Loucy (cell line): Measurements from ENCODE around the gene FAM107B.

Source experiments
- H2AFZ ChIP-seq: fragments of 200-600 bp; sonication (generic); 2 replicates; pipeline ENCODE4 v1.6.0; 2016; ENCODE audit warnings: antibody characterized with exemption, mild to moderate bottlenecking, low read length, moderate library complexity
- H3F3A ChIP-seq: fragments of 200-600 bp; 2 replicates; pipeline ENCODE4 v1.6.0; 2016; ENCODE audit warnings: antibody characterized with exemption, low read depth, mild to moderate bottlenecking
- H3K27me3 ChIP-seq: fragments of 200-600 bp; sonication (generic); 2 replicates; pipeline ENCODE4 v1.6.1; 2014; ENCODE audit warnings: low read length, mild to moderate bottlenecking; ENCODE audit not compliant: insufficient read depth, poor library complexity, severe bottlenecking
- H3K36me3 ChIP-seq: fragments of 200-600 bp; sonication (generic); 2 replicates; pipeline ENCODE4 v1.6.1; 2016; ENCODE audit warnings: low read length; ENCODE audit not compliant: insufficient read depth
- H3K4me1 ChIP-seq: fragments of 200-600 bp; sonication (generic); 2 replicates; pipeline ENCODE4 v1.5.1; 2014; ENCODE audit warnings: low read length, mild to moderate bottlenecking; ENCODE audit not compliant: insufficient read depth, poor library complexity, severe bottlenecking
- H3K4me2 ChIP-seq: fragments of 200-600 bp; sonication (generic); 2 replicates; pipeline ENCODE4 v1.6.0; 2014; ENCODE audit warnings: antibody characterized with exemption, low read length, low read depth, mild to moderate bottlenecking; ENCODE audit not compliant: poor library complexity, severe bottlenecking
- H3K4me3 ChIP-seq: fragments of 200-600 bp; sonication (generic); 2 replicates; pipeline ENCODE4 v1.5.1; 2014; ENCODE audit warnings: low read length, mild to moderate bottlenecking, mixed read lengths; ENCODE audit not compliant: poor library complexity, severe bottlenecking
- H3K79me2 ChIP-seq: fragments of 200-600 bp; sonication (generic); 2 replicates; pipeline ENCODE4 v1.6.1; 2014; ENCODE audit warnings: low read length; ENCODE audit not compliant: insufficient read depth
- H3K9ac ChIP-seq: fragments of 200-600 bp; sonication (generic); 2 replicates; pipeline ENCODE4 v1.6.0; 2014; ENCODE audit warnings: mild to moderate bottlenecking, low read depth, low read length, moderate library complexity; ENCODE audit not compliant: poor library complexity, severe bottlenecking
- H3K9me2 ChIP-seq: fragments of 200-600 bp; sonication (generic); replicated peaks from 2 replicates; pipeline ENCODE4 v1.6.1; 2016; ENCODE audit warnings: low read depth, low read length, mixed read lengths
- H3K9me3 ChIP-seq: fragments of 200-600 bp; sonication (generic); 2 replicates; pipeline ENCODE4 v1.6.1; 2014; ENCODE audit warnings: mild to moderate bottlenecking, antibody characterized with exemption, low read length, low read depth; ENCODE audit not compliant: insufficient read depth
- H4K20me1 ChIP-seq: fragments of 200-600 bp; sonication (generic); 2 replicates; pipeline ENCODE4 v1.6.0; 2014; ENCODE audit warnings: antibody characterized with exemption, low read length, mild to moderate bottlenecking; ENCODE audit not compliant: insufficient read depth, poor library complexity, severe bottlenecking
- EZH2phosphoT487 ChIP-seq: fragments of 200-600 bp; IDR thresholded peaks from 2 replicates; pipeline ENCODE4 v1.6.1; 2018; ENCODE audit warnings: antibody characterized with exemption, mild to moderate bottlenecking, moderate library complexity, borderline replicate concordance
- TF ChIP-seq, protein P1 (sequence below): fragments of 200-600 bp; sonication (generic); conservative IDR thresholded peaks from 2 replicates; pipeline ENCODE4 v1.5.1; 2014; ENCODE audit warnings: mild to moderate bottlenecking, antibody characterized with exemption, low read length

The FAM107B gene

GRCh38 chr10:14518149-14518548 lies 256.5 kb downstream of the FAM107B start:
- no peaks in the 10 kb centered on the region for H3F3A ChIP-seq
- TF ChIP-seq, protein P1, sequence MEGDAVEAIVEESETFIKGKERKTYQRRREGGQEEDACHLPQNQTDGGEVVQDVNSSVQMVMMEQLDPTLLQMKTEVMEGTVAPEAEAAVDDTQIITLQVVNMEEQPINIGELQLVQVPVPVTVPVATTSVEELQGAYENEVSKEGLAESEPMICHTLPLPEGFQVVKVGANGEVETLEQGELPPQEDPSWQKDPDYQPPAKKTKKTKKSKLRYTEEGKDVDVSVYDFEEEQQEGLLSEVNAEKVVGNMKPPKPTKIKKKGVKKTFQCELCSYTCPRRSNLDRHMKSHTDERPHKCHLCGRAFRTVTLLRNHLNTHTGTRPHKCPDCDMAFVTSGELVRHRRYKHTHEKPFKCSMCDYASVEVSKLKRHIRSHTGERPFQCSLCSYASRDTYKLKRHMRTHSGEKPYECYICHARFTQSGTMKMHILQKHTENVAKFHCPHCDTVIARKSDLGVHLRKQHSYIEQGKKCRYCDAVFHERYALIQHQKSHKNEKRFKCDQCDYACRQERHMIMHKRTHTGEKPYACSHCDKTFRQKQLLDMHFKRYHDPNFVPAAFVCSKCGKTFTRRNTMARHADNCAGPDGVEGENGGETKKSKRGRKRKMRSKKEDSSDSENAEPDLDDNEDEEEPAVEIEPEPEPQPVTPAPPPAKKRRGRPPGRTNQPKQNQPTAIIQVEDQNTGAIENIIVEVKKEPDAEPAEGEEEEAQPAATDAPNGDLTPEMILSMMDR, result no peak
- TF ChIP-seq EZH2phosphoT487, result no peak
- no peak overlapping the region for H2AFZ ChIP-seq
- no peaks in the 10 kb centered on the region for H3K27me3 ChIP-seq
- no peaks in the 10 kb centered on the region for H3K4me1 ChIP-seq
- no peak overlapping the region for H3K4me2 ChIP-seq
- H3K36me3 ChIP-seq, result peaks cover 33% of the 10 kb centered on the region; the same call in 1 of the 2 replicates
- H3K79me2 ChIP-seq, result no peaks in the 10 kb centered on the region
- no peak overlapping the region for H3K4me3 ChIP-seq
- no peaks in the 10 kb centered on the region for H4K20me1 ChIP-seq
- H3K9me3 ChIP-seq, result no peaks in the 10 kb centered on the region
- no peak overlapping the region for H3K9ac ChIP-seq
- no peaks in the 10 kb centered on the region for H3K9me2 ChIP-seq

DNA sequence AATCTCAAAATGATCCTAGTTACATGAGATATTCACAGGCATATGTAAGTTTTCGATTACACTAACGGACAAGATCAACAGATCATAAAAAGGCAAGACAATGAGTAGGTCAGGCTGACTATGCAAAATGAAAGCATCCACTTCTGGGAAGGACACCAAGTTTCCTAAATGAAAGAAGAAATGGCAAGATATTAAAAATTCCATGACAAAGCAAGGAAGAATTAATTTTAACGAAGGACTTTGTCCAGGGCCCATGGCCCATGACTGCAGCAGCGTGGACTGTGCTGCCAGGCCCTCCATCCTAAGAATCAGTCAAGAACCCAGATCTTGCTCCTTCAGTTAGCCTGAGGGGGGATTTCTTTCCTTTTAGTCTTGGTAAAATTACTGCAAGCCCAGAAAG lies 261.6 kb downstream of the FAM107B start:
- H4K20me1 ChIP-seq, result no peaks in the 10 kb centered on the region
- no peaks in the 10 kb centered on the region for H3K9me2 ChIP-seq
- TF ChIP-seq, protein P1, result no peak
- TF ChIP-seq EZH2phosphoT487, result no peak
- no peaks in the 10 kb centered on the region for H3K79me2 ChIP-seq
- H3K36me3 ChIP-seq, result 0 out of 2 replicates have a peak, but pooled peaks cover 4% of the 10 kb centered on the region
- no peaks in the 10 kb centered on the region for H3F3A ChIP-seq
- H3K9me3 ChIP-seq, result peaks cover 4% of the 10 kb centered on the region; the same call in 1 of the 2 replicates
- H3K4me2 ChIP-seq, result no peak overlapping the region
- no peaks in the 10 kb centered on the region for H3K4me1 ChIP-seq
- no peak overlapping the region for H3K9ac ChIP-seq
- no peak overlapping the region for H3K4me3 ChIP-seq
- H2AFZ ChIP-seq, result no peak overlapping the region
- H3K27me3 ChIP-seq, result no peaks in the 10 kb centered on the region

DNA sequence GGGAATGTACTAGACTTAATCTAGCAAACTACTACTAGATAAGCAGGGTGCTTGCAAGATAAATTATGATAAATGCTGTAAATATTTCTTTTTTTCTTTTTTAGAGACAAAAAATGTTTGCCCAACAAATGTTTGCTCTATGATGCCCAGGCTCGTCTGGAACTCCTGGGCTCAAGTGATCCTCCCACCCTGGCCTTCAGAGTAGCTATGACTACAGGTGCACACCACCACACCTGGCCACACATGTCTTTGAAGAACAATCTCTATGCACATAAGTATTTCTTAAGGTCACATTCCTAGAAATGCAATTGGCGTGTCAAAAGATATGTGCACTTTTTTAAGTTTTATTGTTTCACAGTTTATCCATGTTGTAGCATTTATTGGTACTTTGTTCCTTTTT lies 264.4 kb downstream of the FAM107B start:
- H4K20me1 ChIP-seq, result no peaks in the 10 kb centered on the region
- no peaks in the 10 kb centered on the region for H3F3A ChIP-seq
- H3K4me3 ChIP-seq, result no peak overlapping the region
- peaks cover 4% of the 10 kb centered on the region; the same call in 1 of the 2 replicates for H3K9me3 ChIP-seq
- H3K9ac ChIP-seq, result no peak overlapping the region
- no peaks in the 10 kb centered on the region for H3K27me3 ChIP-seq
- peaks cover 20% of the 10 kb centered on the region for H3K4me1 ChIP-seq
- TF ChIP-seq, protein P1, result no peak
- TF ChIP-seq EZH2phosphoT487, result no peak
- no peak overlapping the region for H3K4me2 ChIP-seq
- no peaks in the 10 kb centered on the region for H3K36me3 ChIP-seq
- no peaks in the 10 kb centered on the region for H3K9me2 ChIP-seq
- no peaks in the 10 kb centered on the region for H3K79me2 ChIP-seq
- H2AFZ ChIP-seq, result no peak overlapping the region
